HG03457 (cell line): Measurements from ENCODE around the gene PTPRM.

Source experiments
- ATAC-seq: cut with Tn5 transposase; IDR thresholded peaks from one replicate; pipeline ENCODE4 v1.9.1; 2021; ENCODE audit warnings: moderate number of reproducible peaks; ENCODE audit not compliant: unreplicated experiment

The PTPRM gene

DNA sequence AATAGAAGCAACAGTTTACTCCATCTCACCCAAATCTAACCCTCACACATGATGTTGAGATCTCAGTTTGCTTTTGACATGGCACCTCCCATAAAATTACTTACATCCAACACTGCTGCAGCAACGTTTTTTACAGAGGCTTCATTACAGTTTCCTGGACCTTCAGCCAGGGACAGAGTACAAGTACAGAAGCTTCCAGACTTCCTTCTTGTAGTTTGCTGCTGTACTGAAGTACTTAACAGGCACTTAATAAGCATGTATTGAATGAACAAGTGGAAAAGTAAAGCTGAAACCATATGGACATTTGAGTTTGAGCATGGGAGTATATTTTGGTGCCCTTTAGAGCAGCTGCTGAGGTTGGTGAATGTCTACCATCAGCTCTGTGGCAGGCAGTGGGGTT lies 514.2 kb downstream of the PTPRM start:
- no peak for ATAC-seq

DNA sequence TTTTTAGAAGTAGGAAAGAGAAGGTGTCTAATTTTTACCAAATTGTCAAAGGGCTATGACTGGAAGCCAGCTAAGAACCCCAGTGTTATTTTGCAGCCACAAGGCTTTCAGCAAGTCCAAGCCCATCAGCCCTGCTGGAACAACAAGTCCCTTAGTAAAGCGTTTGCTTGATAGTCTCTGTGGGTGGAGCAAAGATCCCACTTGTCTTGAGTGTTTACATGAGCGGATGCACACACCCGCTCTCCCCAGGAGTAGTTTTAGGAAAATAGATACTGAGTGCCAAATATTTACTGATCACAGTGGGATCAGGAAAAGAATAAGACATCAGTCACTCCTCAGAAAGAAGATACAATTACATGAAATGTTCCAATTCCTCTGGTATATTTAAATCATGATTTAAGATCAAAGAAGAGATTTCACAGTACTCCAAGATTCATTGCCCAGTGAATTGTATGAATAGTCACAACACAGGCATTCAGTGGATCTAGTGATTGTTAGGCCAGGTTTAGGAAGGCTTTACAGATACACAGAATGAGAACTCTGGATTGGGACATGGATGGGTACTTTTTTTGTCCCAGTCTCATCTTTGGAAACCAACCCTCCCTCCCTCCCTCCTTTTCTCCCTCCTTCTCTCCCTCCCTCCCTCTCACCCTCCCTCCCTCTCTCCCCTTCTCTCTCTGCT lies 514.9 kb downstream of the PTPRM start:
- no peak for ATAC-seq

DNA sequence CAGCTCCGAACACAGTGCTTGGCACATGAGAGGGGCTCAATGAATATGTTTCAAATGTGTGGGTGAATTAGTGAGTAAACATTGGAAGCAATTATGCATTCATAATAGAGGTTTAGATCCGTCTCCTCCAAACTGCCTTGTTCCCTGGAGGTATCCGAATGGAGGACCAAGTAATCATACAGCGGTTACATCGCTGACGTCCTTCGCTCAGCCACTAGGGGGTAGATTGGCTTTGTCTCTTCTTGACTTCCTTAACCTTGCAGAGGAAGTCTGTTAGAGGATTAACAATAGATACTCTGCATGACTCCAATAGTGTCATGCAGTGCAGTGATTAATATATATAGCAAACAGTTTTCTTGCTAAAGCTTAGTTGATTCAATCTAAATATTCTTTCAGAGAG lies 517.0 kb downstream of the PTPRM start:
- no peak for ATAC-seq

DNA sequence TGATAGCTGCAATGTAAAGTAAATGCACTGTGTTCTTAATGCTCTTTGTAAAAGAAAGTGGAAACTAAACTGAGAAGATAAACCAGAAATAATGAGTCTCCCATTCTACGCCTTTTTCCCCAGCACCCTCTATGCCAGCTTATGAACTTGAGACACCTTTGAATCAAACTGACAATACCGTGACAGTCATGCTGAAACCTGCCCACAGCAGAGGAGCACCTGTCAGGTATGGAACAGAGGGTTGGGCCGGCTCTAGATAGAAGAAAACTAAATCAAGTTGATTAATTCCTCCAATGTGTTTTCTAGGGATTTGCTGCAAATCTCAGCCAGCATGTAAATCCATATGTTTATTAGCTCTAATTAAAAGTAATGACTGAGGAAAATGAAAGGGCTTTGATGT lies 521.5 kb downstream of the PTPRM start:
- ATAC-seq, result no peak

DNA sequence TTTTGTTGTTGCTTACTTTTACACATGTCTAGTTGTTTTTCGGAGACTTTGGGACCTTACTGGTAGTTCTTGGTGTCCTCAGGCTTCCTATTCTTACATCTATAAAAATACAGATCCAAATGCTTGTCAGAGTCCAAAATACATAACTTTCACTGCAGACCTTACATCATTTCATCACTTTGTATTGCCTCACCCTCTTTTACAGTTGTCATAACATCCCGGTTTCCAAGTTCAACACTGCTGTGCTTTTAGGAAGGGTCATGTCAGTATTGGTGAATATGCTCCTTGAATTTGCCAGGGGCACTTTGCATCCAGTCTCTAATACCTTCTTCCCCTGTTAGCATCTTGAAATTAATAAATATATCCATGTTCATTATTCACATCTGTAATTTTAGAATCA lies 523.9 kb downstream of the PTPRM start:
- no peak for ATAC-seq

DNA sequence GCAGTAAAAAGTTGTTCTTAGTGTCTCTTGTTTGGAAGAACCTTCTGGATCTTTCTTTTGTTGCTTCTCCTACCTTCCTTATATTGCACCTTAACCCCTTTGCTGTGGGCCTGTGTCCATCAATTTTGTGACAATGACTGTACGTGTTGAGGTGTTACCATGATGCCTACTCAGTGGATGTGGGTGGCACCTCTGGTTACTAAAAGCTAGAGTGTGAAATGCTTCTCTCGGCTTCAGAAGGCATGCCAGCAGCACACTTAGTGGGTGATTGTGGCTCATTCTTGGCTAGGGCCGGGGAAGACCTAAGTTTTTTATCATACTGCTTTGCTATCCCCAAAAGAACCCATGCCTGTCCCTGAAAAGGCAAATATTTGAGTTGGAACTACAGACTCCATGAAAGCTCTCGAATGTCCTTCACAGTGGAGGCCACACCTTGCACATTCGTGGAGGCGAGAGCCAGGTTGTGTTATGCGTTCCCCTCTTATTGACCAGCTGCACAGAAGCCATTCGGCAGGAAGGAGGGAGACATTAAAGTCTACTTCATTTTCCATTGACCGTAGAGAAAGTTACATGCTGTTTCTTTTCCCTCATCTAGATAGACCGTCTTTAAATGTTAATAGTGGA lies 528.9 kb downstream of the PTPRM start:
- ATAC-seq, result no peak

DNA sequence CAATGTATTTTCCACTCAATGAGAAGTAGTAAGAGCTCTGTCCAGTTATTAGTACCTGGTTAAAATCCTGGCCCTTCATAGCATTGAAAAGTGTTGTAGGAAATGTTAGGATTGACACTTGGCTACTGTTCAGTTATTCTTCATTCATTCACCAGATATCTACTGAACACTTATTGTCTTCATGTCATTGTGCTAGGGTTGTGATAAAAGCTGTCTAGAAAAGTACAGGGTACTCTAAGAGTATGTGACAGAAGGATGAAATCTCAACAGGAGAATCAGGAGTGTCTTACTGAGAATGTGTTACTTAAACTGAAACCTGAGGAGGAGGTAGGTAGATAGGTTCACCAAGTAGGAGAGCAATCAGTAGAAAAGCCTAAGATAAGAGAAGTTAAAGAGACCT lies 530.3 kb downstream of the PTPRM start:
- no peak for ATAC-seq

DNA sequence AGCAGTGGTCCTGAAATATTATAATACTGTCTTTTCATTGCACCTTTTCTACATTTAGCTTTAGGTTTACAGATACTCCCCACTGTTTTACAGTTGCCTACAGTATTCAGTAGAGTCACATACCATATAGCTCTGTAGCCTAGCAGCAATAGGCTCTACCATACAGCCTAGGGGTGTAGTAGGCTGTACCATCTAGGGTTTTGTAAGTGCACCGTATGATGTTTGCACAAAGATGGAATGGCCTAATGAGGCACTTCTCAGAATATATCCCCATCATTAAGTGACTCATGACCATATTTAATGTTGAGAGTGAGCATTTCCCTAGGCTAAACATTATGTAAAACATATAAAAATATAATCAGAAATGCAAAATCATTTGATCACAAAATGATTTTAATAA lies 530.8 kb downstream of the PTPRM start:
- ATAC-seq, result no peak

DNA sequence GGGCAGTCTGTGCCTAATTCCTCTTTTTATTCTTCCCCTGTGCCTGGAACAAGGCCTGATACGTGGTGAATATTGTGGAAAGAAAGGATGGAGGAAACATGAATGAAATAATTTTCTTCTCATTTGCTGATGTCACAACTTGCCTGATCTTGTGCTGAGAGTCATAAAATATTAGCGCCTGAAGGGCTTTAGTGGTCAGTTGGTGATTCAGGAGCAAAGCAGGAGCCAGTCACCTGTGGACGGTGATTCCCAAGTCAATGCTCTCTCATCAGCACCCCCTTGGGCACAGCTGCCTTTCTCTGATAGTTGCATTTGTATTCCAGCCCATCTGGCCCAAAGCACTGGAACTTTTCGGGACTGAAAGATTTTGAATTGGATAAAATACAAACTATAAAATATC lies 539.5 kb downstream of the PTPRM start:
- ATAC-seq, result no peak

DNA sequence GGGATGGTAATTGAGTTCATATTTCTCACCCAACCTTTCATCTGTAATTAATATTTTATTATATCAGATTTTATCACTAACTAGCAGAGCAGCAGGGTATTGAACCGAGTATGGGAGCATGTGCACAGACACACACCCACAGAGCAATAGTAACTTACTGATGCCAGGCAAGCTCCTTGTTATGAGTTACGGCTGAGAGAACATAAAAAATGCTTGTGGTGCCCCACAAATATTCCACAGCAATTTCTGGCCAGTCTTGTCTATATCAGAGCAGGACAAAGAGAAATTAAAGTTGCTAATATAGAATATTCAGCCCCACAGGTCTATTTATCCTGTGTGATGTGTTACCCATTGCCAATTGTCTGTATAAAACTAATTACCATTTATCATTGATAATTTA lies 540.3 kb downstream of the PTPRM start:
- no peak for ATAC-seq

DNA sequence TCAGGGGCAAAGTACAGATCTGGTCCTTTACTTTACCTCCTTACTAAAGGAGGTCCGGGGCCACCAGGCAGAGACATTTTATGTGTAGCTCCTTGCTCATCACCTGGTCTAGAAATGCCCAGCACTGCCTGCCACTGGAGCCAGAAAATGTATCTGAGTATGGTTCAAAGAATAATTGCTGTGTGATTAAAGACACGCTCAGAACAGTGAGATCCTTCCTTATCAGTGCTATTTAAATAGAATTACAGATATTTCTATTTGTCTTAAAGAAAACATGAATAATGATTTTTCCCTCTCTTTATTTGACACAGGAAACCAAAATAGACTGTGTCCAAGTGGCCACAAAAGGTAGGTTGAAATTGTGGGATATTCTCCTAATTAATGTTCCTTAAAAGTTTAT lies 547.4 kb downstream of the PTPRM start:
- ATAC-seq, result no peak

DNA sequence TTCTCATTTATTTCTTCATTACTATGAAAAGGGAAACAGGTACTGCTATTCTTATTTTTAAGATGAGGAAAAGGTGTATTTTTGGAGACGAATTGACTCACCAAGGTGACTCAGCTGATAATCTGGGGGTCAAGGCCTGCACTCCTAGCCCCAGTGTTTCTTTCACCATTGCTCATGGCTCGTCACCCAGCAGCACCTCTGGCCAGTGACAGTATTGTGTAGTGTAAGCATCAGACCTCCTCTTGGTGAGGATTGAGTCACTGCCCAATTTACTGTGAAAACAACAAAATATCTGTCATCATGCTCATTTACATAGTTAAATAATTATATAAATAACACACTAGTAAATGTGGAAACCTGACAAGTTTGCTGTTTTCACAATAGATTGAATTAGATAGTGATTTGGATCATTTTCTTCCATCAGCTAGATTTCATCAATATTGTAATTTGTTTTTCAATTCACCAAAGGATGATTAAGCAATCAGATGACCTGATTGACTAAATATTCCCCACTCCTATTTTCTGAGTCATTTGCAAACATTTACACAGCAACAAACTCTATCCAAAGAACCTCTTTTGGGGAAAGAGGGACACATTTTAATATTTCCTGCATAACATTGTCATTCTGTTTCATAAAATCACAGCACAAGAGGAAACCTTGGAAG lies 549.4 kb downstream of the PTPRM start:
- ATAC-seq, result no peak

DNA sequence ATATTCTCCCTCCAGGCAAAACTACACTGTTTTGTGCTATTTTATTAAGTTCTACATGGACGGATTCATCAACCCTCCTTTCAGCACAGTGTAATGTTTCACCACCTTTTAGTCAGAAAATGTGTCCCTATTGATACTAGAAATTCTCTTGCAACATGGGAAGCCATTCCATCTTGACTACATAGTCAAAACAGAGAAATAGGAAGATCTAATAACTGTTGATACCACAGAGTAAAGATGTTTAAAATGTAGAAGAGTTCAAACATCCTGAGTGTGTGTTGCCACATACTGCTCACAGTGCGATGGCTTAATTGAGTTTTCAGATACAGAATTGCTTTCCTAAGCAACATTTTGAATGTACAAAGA lies 549.9 kb downstream of the PTPRM start:
- ATAC-seq, result no peak

DNA sequence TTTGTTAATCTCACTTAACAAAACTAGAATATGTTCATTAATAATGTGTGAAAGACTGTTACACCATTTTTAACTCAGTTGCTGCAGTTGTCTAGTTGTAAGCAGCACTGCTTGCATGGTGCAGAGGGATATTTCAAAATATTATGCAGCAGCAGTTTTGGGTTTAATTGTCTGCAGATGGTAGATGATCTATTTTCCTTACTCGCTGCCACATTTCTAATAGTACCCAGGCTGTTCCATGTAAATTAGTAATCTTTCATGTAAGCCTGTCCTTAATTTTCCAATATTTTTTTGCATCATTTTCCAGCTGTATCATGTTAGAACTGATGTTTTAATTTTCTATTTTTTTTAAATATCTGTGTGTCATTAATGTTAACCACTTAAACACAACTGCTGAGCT lies 554.0 kb downstream of the PTPRM start:
- ATAC-seq, result no peak

DNA sequence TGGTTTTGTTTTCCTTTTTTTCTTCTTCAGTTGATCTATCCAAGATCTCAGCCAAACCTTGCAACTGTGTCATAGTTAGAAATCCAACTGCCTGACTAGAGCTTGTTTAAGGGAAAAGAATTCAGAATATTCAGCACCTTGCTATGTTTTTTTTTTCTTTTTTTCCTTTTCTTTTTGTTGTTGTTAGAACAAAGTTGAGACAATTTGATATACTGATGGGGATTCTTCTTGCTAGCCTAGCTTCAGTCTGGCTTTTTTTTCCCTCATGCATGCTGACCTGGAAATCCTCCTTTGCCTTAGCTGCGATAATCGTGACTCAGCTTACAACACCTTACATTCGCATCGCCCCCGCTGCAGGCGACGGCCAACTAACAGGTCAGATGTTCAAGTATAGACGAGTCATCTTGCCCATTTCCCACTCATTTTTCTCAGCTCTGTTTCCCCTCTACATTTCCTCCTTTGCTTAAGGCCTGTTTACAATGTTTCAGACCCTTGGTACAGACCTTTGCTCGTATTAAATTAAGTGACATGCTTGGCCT lies 554.9 kb downstream of the PTPRM start:
- ATAC-seq, result no peak

DNA sequence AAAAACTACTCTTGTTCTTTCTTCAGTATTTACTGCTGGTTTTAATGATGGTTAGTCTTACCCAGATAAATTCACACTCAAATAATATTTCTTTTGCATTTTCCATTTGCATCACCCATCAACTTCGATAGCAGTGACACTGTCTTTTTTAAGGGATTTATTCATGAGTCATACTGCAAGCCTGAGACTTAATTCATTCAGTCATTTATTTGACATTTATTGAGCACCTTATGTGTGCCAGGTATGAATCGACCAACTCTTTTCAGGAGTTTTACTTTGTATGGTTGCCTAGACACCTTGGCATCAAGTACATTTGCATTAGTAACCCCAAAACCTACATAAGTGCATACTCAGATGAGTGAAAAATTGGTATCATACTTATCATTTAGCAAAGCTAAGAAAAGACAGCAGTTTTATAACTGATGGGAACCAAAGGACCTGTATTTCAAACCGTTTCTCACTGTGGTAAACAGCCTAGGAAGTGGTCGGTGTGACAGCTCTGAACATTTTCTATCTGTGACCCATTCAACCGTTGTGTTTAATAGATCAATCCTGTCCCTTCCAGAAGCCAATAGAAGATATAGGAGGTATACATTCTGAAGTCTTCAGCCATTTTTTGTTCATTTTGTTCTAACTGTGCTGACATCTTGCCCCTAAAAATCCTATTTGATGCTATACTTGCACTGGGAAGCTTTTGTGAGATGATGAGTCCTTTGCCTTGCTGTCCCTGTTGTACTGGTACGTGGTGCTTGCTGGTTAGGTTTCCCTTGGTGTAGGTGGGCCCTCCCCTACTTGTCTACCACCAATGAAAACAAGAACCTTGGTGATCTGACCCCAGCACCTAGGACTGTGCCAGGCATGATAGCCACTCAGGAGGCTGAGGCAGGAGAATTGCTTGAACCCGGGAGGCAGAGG lies 557.4 kb downstream of the PTPRM start:
- no peak for ATAC-seq

DNA sequence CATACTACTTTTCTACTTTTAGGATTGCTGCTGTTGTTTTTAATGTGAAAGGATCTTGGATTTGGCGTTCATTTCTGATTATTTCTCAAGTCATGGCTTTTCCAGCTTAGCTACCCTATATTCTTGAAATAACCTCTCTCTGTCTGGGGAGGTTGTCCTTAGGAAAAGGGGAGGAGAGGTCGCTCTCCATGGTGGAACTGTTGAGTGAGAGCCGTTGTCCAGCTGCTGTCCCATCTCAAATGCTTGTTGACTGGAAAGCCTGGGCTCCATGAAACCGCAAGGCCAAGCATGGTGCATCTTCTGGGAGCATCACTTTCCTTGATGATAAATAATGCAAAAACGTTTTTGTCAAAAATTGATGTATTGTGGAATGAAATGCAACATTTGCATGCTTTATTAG lies 563.0 kb downstream of the PTPRM start:
- no peak for ATAC-seq

DNA sequence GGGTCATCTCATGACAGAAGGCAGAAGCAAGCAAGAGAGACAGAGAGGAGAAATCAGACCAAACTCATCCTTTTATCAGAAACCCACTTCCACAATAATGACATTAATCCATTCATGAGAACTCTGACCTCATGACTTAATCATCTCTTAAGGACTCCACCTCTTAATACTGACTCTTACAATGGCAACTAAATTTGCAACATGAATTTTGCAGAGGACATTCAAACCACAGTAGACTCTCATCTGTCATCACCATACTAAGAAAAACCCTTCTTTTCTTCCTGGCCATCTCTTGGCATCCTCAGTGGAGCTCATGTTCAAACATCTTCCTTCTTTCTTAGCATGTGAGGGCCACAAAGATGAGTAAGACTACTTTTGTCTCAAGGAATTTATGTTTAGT lies 565.9 kb downstream of the PTPRM start:
- no peak for ATAC-seq

DNA sequence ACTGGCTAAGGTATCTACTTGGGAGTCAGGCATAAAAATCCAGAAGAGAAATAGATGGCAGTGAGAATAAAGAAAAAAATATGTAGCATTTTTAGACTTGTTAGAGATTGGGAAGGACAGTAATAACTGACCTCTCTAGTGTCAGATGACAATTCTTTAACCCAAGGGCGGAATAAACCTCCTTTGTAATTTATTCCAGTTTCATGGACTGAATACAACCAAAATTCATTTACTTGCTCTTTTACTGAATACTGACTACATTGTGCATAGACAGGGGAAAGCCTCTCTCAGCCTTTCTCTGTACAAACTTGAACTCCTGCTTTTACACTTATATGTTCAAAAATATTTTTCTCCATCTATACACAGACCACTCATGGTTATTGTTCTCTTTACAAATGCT lies 566.8 kb downstream of the PTPRM start:
- ATAC-seq, result no peak

DNA sequence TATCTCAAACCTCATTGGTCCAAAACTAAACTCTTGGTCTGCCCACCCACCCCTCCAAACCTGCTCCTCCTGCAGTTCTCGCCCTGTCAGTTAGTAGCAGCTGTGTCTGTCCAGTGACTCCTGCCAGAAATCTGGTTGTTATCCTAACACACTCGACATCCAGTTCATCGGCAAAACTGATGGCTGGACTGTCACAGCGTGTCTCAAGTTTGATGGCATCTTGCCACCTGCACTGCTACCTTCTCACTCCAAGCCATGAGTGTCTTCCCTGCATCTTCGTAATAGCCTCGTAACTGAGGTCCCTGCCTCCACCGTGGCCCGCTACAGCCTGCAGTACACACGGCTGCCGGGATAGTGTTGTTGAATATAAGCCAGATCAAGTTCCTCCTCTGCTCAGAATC lies 572.0 kb downstream of the PTPRM start:
- ATAC-seq, result no peak

DNA sequence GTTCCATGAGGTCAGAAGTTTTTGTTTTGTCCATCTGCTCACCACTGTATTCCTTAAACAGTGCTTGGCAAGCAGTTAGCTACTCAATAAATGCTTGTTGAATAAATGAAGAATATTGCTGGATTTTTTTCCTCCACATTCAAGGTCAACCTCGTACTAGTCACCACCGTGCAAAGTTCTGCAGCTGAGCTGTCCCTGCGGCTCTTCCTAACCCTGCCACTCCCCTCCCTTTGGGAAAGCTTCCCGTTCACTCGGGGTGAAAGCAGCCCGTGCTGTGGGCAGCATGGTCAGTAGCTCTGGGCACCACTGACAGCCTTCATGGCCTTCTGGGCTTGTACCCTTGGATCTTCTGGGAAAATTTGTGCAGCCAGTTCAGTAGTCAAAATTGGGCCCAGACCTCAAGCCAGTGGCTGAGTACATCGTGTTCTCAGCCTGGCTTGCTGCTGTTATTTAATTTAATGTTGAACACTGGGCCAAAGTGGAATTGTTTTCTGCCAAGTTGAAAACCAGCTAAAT lies 572.8 kb downstream of the PTPRM start:
- ATAC-seq, result no peak
